Panc1 (cell line): ENCODE measurements around the gene FGD3. TPM values are rescaled to one million over a fixed set of nuclear protein-coding genes. Genes with fewer than 3 reads are reported as not detected.

Experiments used
- ATAC-seq: fragments of 200-7000 bp; cut with Tn5 transposase; 2 replicates; pipeline ENCODE4 v1.9.1; 2020; ENCODE audit warnings: mild to moderate bottlenecking, moderate library complexity
- BruUV-seq: library from RNA; stranded (reverse); fragments of 400-500 nt; replicated peaks from 2 replicates; lab custom pipeline; 2021; lab: Mats Ljungman, UMichigan
- CTCF ChIA-PET: fragments of 300-600 bp; sonication (Branson Sonifier 250); formaldehyde crosslinking; loops from one replicate; lab custom pipeline; 2022; ENCODE audit warnings: antibody characterized with exemption; lab: Charles Lee
- POLR2A ChIA-PET: fragments of 300-600 bp; sonication (Branson Sonifier 250); formaldehyde crosslinking; loops from one replicate; lab custom pipeline; 2022; ENCODE audit warnings: antibody characterized with exemption; lab: Charles Lee
- DNase-seq: peaks from one replicate; pipeline ENCODE4 v3.0.0-alpha.2; 2010; ENCODE audit warnings: low read depth, low spot score
- H3K27ac ChIP-seq: 2 replicates; pipeline ENCODE4 v1.5.1; 2011; ENCODE audit warnings: mild to moderate bottlenecking, low read length, inconsistent platforms
- H3K27me3 ChIP-seq: fragments of 200-500 bp; sonication (Bioruptor generic); 2 replicates; pipeline ENCODE4 v1.6.0; 2014; ENCODE audit warnings: low read length, inconsistent platforms; ENCODE audit not compliant: control insufficient read depth, insufficient read depth
- H3K36me3 ChIP-seq: fragments of 200-500 bp; sonication (Bioruptor generic); 2 replicates; pipeline ENCODE4 v1.5.1; 2014; ENCODE audit warnings: inconsistent platforms, mild to moderate bottlenecking, low read length, moderate library complexity; ENCODE audit not compliant: control insufficient read depth, insufficient read depth
- H3K4me1 ChIP-seq: 2 replicates; pipeline ENCODE4 v1.5.1; 2011; ENCODE audit warnings: inconsistent platforms, mild to moderate bottlenecking, low read length, moderate library complexity; ENCODE audit not compliant: control insufficient read depth, insufficient read depth
- H3K4me3 ChIP-seq, 2 experiments: 2 replicates each; pipeline ENCODE4 v1.5.1; 2011 to 2012; ENCODE audit warnings: low read depth in 2 of 2, low read length in 2 of 2, mild to moderate bottlenecking in 2 of 2, inconsistent platforms in 1 of 2, moderate library complexity in 1 of 2
- H3K9me3 ChIP-seq: fragments of 200-500 bp; sonication (Bioruptor generic); 2 replicates; pipeline ENCODE4 v1.5.1; 2014; ENCODE audit warnings: low read depth, mild to moderate bottlenecking, inconsistent platforms, low read length, moderate library complexity; ENCODE audit not compliant: control insufficient read depth, insufficient read depth
- CTCF ChIP-seq: fragments of 450-650 bp; IDR thresholded peaks from 2 replicates; pipeline ENCODE4 v1.5.1; 2017; ENCODE audit warnings: mild to moderate bottlenecking
- POLR2AphosphoS5 ChIP-seq: IDR thresholded peaks from 2 replicates; pipeline ENCODE4 v1.6.1; 2012; ENCODE audit warnings: mild to moderate bottlenecking, low read depth, low read length, moderate library complexity
- SIN3A ChIP-seq: IDR thresholded peaks from 2 replicates; pipeline ENCODE4 v1.6.1; 2012; ENCODE audit warnings: low read depth, mild to moderate bottlenecking, low read length, moderate library complexity, borderline replicate concordance; ENCODE audit not compliant: insufficient read depth
- TCF7L2 ChIP-seq: IDR thresholded peaks from 2 replicates; pipeline ENCODE4 v1.6.1; 2011; ENCODE audit warnings: mild to moderate bottlenecking, low read depth, low read length, inconsistent platforms
- in situ Hi-C: cut with HindIII; loops from 2 replicates; pipeline ENCODE4 v1.10.0; 2016; ENCODE audit warnings: low sequenced_read_pairs, low pct_unique_long_range_greater_than_20kb
- intact Hi-C: fragments of 100-400 bp; cut with micrococcal nuclease; formaldehyde crosslinking; loops from one replicate; pipeline ENCODE4 v1.10.0; 2022; ENCODE audit not compliant: unreplicated experiment
- total RNA-seq: library from RNA; stranded (reverse); gene quantifications from one replicate; pipeline ENCODE4 v1.2.1, GENCODE V29; 2021; ENCODE audit not compliant: unreplicated experiment
- TF ChIP-seq, protein P1 (sequence below), 2 experiments: IDR thresholded peaks; 2 replicates each; pipeline ENCODE4 v1.6.1; 2011 to 2012; ENCODE audit warnings: low read depth in 2 of 2, control low read depth in 1 of 2, low read length in 1 of 2, mild to moderate bottlenecking in 1 of 2, moderate library complexity in 1 of 2; ENCODE audit not compliant: insufficient read depth in 1 of 2

FGD3 gene
- total RNA-seq, 1 experiment from 2014 or later = 0.80 TPM

DNA sequence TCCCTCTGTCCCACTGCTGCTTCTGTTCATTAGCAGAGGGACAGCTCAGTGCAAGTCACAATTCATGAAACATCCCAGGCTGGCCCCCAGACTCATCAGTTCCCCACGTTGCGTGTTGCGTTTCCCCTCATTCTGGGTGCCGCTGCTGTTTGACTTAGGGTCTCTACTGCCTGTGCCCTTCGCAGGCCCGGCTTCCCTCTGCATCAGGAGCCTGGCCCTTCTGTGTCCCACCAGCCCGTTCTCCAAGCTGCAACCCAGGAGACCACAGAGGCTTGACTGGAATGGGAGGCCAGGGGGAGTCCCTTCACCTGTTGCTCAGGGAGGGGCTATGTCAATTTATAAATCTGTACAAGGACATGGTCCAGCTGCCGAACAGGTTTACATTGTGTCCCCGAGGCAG is 57.2 kb downstream of the FGD3 start:
- peak overlapping the region in 1 of 2 experiments; percentile 68; a peak in 1 of 4 replicates for H3K4me3 ChIP-seq
- no peak for DNase-seq
- no peaks in the 10 kb centered on the region for H3K36me3 ChIP-seq
- H3K27ac ChIP-seq = no peak overlapping the region
- intact Hi-C loops = loop anchor here (10.0 kb wide), 1 partner anchor 90 kb away; the partner anchor contains the start of gene CARD19
- no peaks in the 10 kb centered on the region for H3K27me3 ChIP-seq
- ATAC-seq = no peak
- in situ Hi-C loops = no loop called here
- TF ChIP-seq, protein P1, sequence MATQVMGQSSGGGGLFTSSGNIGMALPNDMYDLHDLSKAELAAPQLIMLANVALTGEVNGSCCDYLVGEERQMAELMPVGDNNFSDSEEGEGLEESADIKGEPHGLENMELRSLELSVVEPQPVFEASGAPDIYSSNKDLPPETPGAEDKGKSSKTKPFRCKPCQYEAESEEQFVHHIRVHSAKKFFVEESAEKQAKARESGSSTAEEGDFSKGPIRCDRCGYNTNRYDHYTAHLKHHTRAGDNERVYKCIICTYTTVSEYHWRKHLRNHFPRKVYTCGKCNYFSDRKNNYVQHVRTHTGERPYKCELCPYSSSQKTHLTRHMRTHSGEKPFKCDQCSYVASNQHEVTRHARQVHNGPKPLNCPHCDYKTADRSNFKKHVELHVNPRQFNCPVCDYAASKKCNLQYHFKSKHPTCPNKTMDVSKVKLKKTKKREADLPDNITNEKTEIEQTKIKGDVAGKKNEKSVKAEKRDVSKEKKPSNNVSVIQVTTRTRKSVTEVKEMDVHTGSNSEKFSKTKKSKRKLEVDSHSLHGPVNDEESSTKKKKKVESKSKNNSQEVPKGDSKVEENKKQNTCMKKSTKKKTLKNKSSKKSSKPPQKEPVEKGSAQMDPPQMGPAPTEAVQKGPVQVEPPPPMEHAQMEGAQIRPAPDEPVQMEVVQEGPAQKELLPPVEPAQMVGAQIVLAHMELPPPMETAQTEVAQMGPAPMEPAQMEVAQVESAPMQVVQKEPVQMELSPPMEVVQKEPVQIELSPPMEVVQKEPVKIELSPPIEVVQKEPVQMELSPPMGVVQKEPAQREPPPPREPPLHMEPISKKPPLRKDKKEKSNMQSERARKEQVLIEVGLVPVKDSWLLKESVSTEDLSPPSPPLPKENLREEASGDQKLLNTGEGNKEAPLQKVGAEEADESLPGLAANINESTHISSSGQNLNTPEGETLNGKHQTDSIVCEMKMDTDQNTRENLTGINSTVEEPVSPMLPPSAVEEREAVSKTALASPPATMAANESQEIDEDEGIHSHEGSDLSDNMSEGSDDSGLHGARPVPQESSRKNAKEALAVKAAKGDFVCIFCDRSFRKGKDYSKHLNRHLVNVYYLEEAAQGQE (IDR thresholded peaks at IDR 0.05; ENCODE audit: insufficient read depth in 1 of 2, low read depth in 2 of 2, low read length in 1 of 2) = no peak
- TF ChIP-seq CTCF (no peak), SIN3A (no peak), TCF7L2 (no peak), POLR2AphosphoS5 (no peak)
- ChIA-PET POLR2A (no interaction called here), CTCF (no interaction called here)
- H3K4me1 ChIP-seq = peaks cover 3% of the 10 kb centered on the region
- H3K9me3 ChIP-seq = no peaks in the 10 kb centered on the region
- no TSS peak for BruUV-seq

DNA sequence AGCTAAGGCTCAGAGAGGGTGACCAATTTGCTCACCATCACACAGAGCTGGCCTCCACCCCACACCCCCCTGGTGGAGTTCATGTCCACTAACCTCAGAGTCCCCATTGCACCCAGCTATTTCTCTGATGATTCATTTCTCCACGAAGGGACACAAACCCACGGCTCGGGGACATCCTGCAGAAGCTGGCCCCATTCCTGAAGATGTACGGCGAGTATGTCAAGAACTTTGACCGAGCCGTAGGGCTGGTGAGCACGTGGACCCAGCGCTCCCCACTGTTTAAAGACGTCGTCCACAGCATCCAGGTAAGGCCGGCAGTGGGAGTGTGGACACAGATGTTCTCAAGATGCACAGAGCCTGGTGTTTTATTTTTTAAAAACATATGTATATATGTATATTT is 58.6 kb downstream of the FGD3 start:
- no peak overlapping the region for H3K4me3 ChIP-seq
- ChIA-PET CTCF (no interaction called here), POLR2A (no interaction called here)
- in situ Hi-C loops (no loop called here), intact Hi-C loops (loop anchor here (10.0 kb wide), 1 partner anchor 89 kb away; the partner anchor contains the start of gene CARD19)
- TF ChIP-seq POLR2AphosphoS5 (no peak), TCF7L2 (no peak), CTCF (no peak), SIN3A (no peak)
- TF ChIP-seq, protein P1 (IDR thresholded peaks at IDR 0.05; ENCODE audit: insufficient read depth in 1 of 2, low read depth in 2 of 2, low read length in 1 of 2) = no peak
- H3K9me3 ChIP-seq = no peaks in the 10 kb centered on the region
- no peak for DNase-seq
- H3K27me3 ChIP-seq = no peaks in the 10 kb centered on the region
- H3K36me3 ChIP-seq = no peaks in the 10 kb centered on the region
- BruUV-seq = no TSS peak
- no peak for ATAC-seq
- peaks cover 3% of the 10 kb centered on the region for H3K4me1 ChIP-seq
- no peak overlapping the region for H3K27ac ChIP-seq
